ENCODE data around the gene LETMD1. TPM values are rescaled to one million over a fixed set of nuclear protein-coding genes. Genes with fewer than 3 reads are reported as not detected.
"Not testable (repeated sequence)": the region's sequence is repeated elsewhere in the genome, so short reads cannot be mapped to it uniquely, and the experiment has no call there.

LETMD1 gene
- total RNA-seq, 1 donor from 2014 or later, result 29.2 TPM

DNA sequence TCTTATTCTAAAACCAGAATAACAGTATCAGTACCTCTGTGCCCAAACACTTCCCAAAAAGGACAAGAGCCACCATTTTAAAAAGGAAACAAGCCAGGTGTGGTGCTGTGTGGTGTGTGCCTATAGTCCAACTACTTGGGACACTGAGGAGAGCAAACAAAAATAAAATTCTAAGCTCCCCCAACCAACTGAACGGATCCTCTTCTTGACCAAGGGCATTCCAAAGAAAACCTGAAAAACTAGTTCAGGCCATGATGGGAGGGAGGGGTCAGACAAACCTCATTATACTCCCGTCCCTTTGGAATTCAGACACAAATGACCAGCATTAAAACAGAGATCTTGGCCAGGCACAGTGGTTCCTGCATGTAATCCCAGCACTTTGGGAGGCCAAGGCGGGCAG, 42.5 kb upstream of the LETMD1 start:
- TF ChIP-seq CTCF (conservative IDR thresholded peaks at IDR 0.05; ENCODE audit: low read depth, low read length), result no peak

GRCh38 chr12:51008329-51009055, 39.6 kb upstream of the LETMD1 start:
- DNase-seq (ENCODE audit: low read depth), result no peak
- H3K4me3 ChIP-seq (ENCODE audit: low read depth, low read length), result peak overlapping the region; percentile 55
- no peak for TF ChIP-seq CTCF (conservative IDR thresholded peaks at IDR 0.05; ENCODE audit: low read depth, low read length)

More for the DNA sequence above, 42.5 kb upstream of the LETMD1 start:
- DNase-seq (ENCODE audit: low read depth), result no peak
- H3K4me3 ChIP-seq (ENCODE audit: low read depth, low read length), result no peak overlapping the region

- peak overlapping the region; percentile 55 for H3K4me3 ChIP-seq (ENCODE audit: low read depth, low read length)
- DNase-seq (ENCODE audit: low read depth), result no peak
- TF ChIP-seq CTCF (conservative IDR thresholded peaks at IDR 0.05; ENCODE audit: low read depth, low read length), result no peak
Measured at GRCh38 chr12:51009056-51009440, 39.1 kb upstream of the LETMD1 start.

DNA sequence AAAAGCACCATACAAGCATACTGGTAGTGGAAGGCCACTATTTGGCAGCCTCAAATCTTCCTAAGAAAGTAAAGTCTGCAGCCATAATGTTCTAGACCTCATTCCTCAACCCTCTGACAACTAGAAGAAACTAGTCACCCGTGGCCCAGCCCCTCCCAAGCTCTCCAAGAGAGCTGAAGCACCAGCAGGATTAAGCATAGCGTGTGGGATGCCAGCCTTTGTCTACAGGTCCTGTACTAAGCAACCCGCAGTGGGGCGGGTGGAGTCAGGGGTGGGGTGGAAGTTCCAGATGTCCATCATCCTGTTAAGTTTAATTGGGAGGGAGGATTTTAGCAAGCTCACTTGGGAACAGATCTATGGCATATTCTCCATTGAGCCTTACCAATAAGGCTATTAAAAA, 36.2 kb upstream of the LETMD1 start:
- TF ChIP-seq CTCF (conservative IDR thresholded peaks at IDR 0.05; ENCODE audit: low read depth, low read length), result no peak
- DNase-seq (ENCODE audit: low read depth), result no peak

GRCh38 chr12:51012570-51013236, 35.4 kb upstream of the LETMD1 start:
- no peak for DNase-seq (ENCODE audit: low read depth)
- no peak overlapping the region for H3K4me3 ChIP-seq (ENCODE audit: low read depth, low read length)
- TF ChIP-seq CTCF (conservative IDR thresholded peaks at IDR 0.05; ENCODE audit: low read depth, low read length), result no peak

More for the DNA sequence above, 36.2 kb upstream of the LETMD1 start:
- H3K4me3 ChIP-seq (ENCODE audit: low read depth, low read length), result no peak overlapping the region

- DNase-seq (ENCODE audit: low read depth), result no peak
- no peak overlapping the region for H3K4me3 ChIP-seq (ENCODE audit: low read depth, low read length)
- no peak for TF ChIP-seq CTCF (conservative IDR thresholded peaks at IDR 0.05; ENCODE audit: low read depth, low read length)
Measured at GRCh38 chr12:51013441-51013840, 34.7 kb upstream of the LETMD1 start.

- not testable (repeated sequence) for H3K4me3 ChIP-seq (ENCODE audit: low read depth, low read length); DNase-seq (ENCODE audit: low read depth)
Measured at GRCh38 chr12:51014467-51014866, 33.7 kb upstream of the LETMD1 start.
